HG02571 (cell line): ENCODE data around the gene FKBP1B.
"Not testable (repeated sequence)": the region's sequence is repeated elsewhere in the genome, so short reads cannot be mapped to it uniquely, and the experiment has no call there.

ENCODE experiments used
- ATAC-seq: cut with Tn5 transposase; IDR thresholded peaks from one replicate; pipeline ENCODE4 v1.9.1; 2021; ENCODE audit warnings: mild to moderate bottlenecking, moderate library complexity; ENCODE audit not compliant: unreplicated experiment

Gene FKBP1B

GRCh38 chr2:24095171-24095677, 45.7 kb downstream of the FKBP1B start:
- ATAC-seq = not testable (repeated sequence)

- ATAC-seq = not testable (repeated sequence)
Observed at GRCh38 chr2:24100732-24101131, 51.2 kb downstream of the FKBP1B start.

- no peak for ATAC-seq
Observed at GRCh38 chr2:24101992-24102391, 52.5 kb downstream of the FKBP1B start.

- ATAC-seq = no peak
Observed at GRCh38 chr2:24102677-24103076, 53.1 kb downstream of the FKBP1B start.

- no peak for ATAC-seq
Observed at GRCh38 chr2:24104110-24104650, 54.6 kb downstream of the FKBP1B start.

- ATAC-seq = no peak
Observed at GRCh38 chr2:24104906-24105305, 55.4 kb downstream of the FKBP1B start.

GRCh38 chr2:24105816-24106215, 56.3 kb downstream of the FKBP1B start:
- ATAC-seq = no peak

GRCh38 chr2:24106786-24107185, 57.2 kb downstream of the FKBP1B start:
- no peak for ATAC-seq

- no peak for ATAC-seq
Observed at GRCh38 chr2:24107336-24107735, 57.8 kb downstream of the FKBP1B start.

- ATAC-seq = not testable (repeated sequence)
Observed at GRCh38 chr2:24109431-24109830, 59.9 kb downstream of the FKBP1B start.

- ATAC-seq = no peak
Observed at GRCh38 chr2:24110660-24111303, 61.2 kb downstream of the FKBP1B start.

- ATAC-seq = no peak
Observed at GRCh38 chr2:24111407-24111901, 61.9 kb downstream of the FKBP1B start.
